Neural progenitor cell (in vitro differentiated cells): ENCODE measurements around the gene SLC2A10.

Experiments used
- CTCF ChIP-seq: fragments of 200-600 bp; sonication (generic); IDR thresholded peaks from 2 replicates; pipeline ENCODE4 v1.5.1; 2017; ENCODE audit warnings: antibody characterized with exemption, mild to moderate bottlenecking
- EZH2phosphoT487 ChIP-seq: fragments of 200-600 bp; sonication (generic); IDR thresholded peaks from 2 replicates; pipeline ENCODE4 v1.6.1; 2017; ENCODE audit warnings: antibody characterized with exemption

GRCh38 chr20:46717818-46718541 is 8.5 kb downstream of the SLC2A10 start:
- no peak for TF ChIP-seq EZH2phosphoT487
- TF ChIP-seq CTCF = no peak
